Duodenal mucosa (tissue), 2 donors: ENCODE measurements around the gene UNC13B.
"Not testable (repeated sequence)": the region's sequence is repeated elsewhere in the genome, so short reads cannot be mapped to it uniquely, and the experiment has no call there.

Experiments
- H3K27ac ChIP-seq: one replicate; pipeline ENCODE4 v1.7.0; 2013; ENCODE audit warnings: low read depth, low read length
- H3K27me3 ChIP-seq, 2 donors: one replicate each; pipeline ENCODE4 v1.7.0; 2013; ENCODE audit warnings: low read length in 2 of 2, control low read depth in 1 of 2; ENCODE audit not compliant: insufficient read depth in 2 of 2, control insufficient read depth in 1 of 2
- H3K36me3 ChIP-seq, 2 donors: one replicate each; pipeline ENCODE4 v1.7.0; 2013; ENCODE audit warnings: low read length in 2 of 2, control low read depth in 1 of 2; ENCODE audit not compliant: insufficient read depth in 2 of 2, control insufficient read depth in 1 of 2
- H3K4me1 ChIP-seq, 2 donors: one replicate each; pipeline ENCODE4 v1.7.0; 2013; ENCODE audit warnings: low read length in 2 of 2, control low read depth in 1 of 2; ENCODE audit not compliant: insufficient read depth in 2 of 2, control insufficient read depth in 1 of 2
- H3K4me3 ChIP-seq, 2 donors: one replicate each; pipeline ENCODE4 v1.7.0; 2013; ENCODE audit warnings: low read length in 2 of 2, low read depth in 1 of 2
- H3K9ac ChIP-seq, 2 donors: one replicate each; pipeline ENCODE4 v1.7.0; 2013; ENCODE audit warnings: low read length in 2 of 2, low read depth in 1 of 2
- H3K9me3 ChIP-seq, 2 donors: one replicate each; pipeline ENCODE4 v1.7.0; 2013; ENCODE audit warnings: low read length in 2 of 2, control low read depth in 1 of 2; ENCODE audit not compliant: control insufficient read depth in 1 of 2

Gene UNC13B

GRCh38 chr9:35183755-35184480, 22.1 kb downstream of the UNC13B start:
- H3K4me3 ChIP-seq, H3K36me3 ChIP-seq, H3K9me3 ChIP-seq, H3K27me3 ChIP-seq, H3K9ac ChIP-seq, H3K27ac ChIP-seq: not testable (repeated sequence)
- H3K4me1 ChIP-seq = peaks cover 0 to 10% of the 10 kb centered on the region in 2 donors

- no peaks in the 10 kb centered on the region for H3K27me3 ChIP-seq
- H3K36me3 ChIP-seq = no peaks in the 10 kb centered on the region
- peaks cover 3 to 5% of the 10 kb centered on the region in 2 donors for H3K9me3 ChIP-seq
- H3K27ac ChIP-seq = no peak overlapping the region
- no peak overlapping the region for H3K9ac ChIP-seq
- no peaks in the 10 kb centered on the region for H3K4me1 ChIP-seq
- no peak overlapping the region for H3K4me3 ChIP-seq
These were observed 24.7 kb downstream of the UNC13B start for GRCh38 chr9:35186524-35186923.

- Histone ChIP-seq H3K27ac (no peak overlapping the region), H3K27me3 (no peaks in the 10 kb centered on the region), H3K9ac (no peak overlapping the region), H3K4me1 (no peaks in the 10 kb centered on the region), H3K4me3 (no peak overlapping the region), H3K9me3 (peaks cover 24 to 29% of the 10 kb centered on the region in 2 donors), H3K36me3 (no peaks in the 10 kb centered on the region)
These were observed 28.4 kb downstream of the UNC13B start for GRCh38 chr9:35190203-35190602.

GRCh38 chr9:35191105-35191504, 29.3 kb downstream of the UNC13B start:
- Histone ChIP-seq H3K36me3 (no peaks in the 10 kb centered on the region), H3K27me3 (no peaks in the 10 kb centered on the region), H3K4me3 (no peak overlapping the region), H3K4me1 (no peaks in the 10 kb centered on the region), H3K9me3 (peaks cover 24 to 29% of the 10 kb centered on the region in 2 donors), H3K9ac (no peak overlapping the region), H3K27ac (no peak overlapping the region)

GRCh38 chr9:35193762-35194161, 32.0 kb downstream of the UNC13B start:
- Histone ChIP-seq H3K4me3 (no peak overlapping the region), H3K9ac (no peak overlapping the region), H3K27ac (no peak overlapping the region), H3K9me3 (peaks cover 29 to 30% of the 10 kb centered on the region in 2 donors), H3K27me3 (no peaks in the 10 kb centered on the region), H3K36me3 (no peaks in the 10 kb centered on the region), H3K4me1 (no peaks in the 10 kb centered on the region)

- peaks cover 29 to 32% of the 10 kb centered on the region in 2 donors for H3K9me3 ChIP-seq
- H3K27ac ChIP-seq = no peak overlapping the region
- no peaks in the 10 kb centered on the region for H3K36me3 ChIP-seq
- no peaks in the 10 kb centered on the region for H3K27me3 ChIP-seq
- no peaks in the 10 kb centered on the region for H3K4me1 ChIP-seq
- no peak overlapping the region for H3K9ac ChIP-seq
- H3K4me3 ChIP-seq = no peak overlapping the region
These were observed 33.9 kb downstream of the UNC13B start for GRCh38 chr9:35195683-35196082.

- H3K36me3 ChIP-seq = no peaks in the 10 kb centered on the region
- H3K4me1 ChIP-seq = no peaks in the 10 kb centered on the region
- no peak overlapping the region for H3K27ac ChIP-seq
These were observed 36.4 kb downstream of the UNC13B start for GRCh38 chr9:35198191-35198590.

GRCh38 chr9:35203528-35203927, 41.7 kb downstream of the UNC13B start:
- Histone ChIP-seq H3K9me3 (peaks cover 21 to 24% of the 10 kb centered on the region in 2 donors), H3K36me3 (peaks cover 0 to 3% of the 10 kb centered on the region in 2 donors), H3K4me3 (no peak overlapping the region)

More at GRCh38 chr9:35198191-35198590, 36.4 kb downstream of the UNC13B start:
- Histone ChIP-seq H3K9me3 (peaks cover 12 to 14% of the 10 kb centered on the region in 2 donors), H3K27me3 (no peaks in the 10 kb centered on the region), H3K9ac (no peak overlapping the region), H3K4me3 (no peak overlapping the region)

GRCh38 chr9:35205340-35205739, 43.5 kb downstream of the UNC13B start:
- H3K27ac ChIP-seq = no peak overlapping the region
- H3K27me3 ChIP-seq = no peaks in the 10 kb centered on the region
- H3K36me3 ChIP-seq = peaks cover 0 to 3% of the 10 kb centered on the region in 2 donors
- H3K4me1 ChIP-seq = no peaks in the 10 kb centered on the region
- no peak overlapping the region for H3K9ac ChIP-seq
- H3K4me3 ChIP-seq = no peak overlapping the region
- H3K9me3 ChIP-seq = peaks cover 16 to 24% of the 10 kb centered on the region in 2 donors

More at GRCh38 chr9:35203528-35203927, 41.7 kb downstream of the UNC13B start:
- no peaks in the 10 kb centered on the region for H3K27me3 ChIP-seq
- H3K27ac ChIP-seq = no peak overlapping the region
- H3K4me1 ChIP-seq = no peaks in the 10 kb centered on the region
- no peak overlapping the region for H3K9ac ChIP-seq

GRCh38 chr9:35211854-35212253, 50.0 kb downstream of the UNC13B start:
- no peaks in the 10 kb centered on the region for H3K4me1 ChIP-seq
- H3K9me3 ChIP-seq = no peaks in the 10 kb centered on the region
- no peak overlapping the region for H3K4me3 ChIP-seq
- no peak overlapping the region for H3K9ac ChIP-seq
- no peaks in the 10 kb centered on the region for H3K27me3 ChIP-seq
- H3K27ac ChIP-seq = no peak overlapping the region
- no peaks in the 10 kb centered on the region for H3K36me3 ChIP-seq
